Natural killer cell (primary cell): Measurements from ENCODE around the gene PPP1R14B. TPM values are rescaled to one million over a fixed set of nuclear protein-coding genes. Genes with fewer than 3 reads are reported as not detected.

Experiments used
- ATAC-seq, 3 donors: fragments of 150-1000 bp in 2 of 3; fragments of 200-7000 bp in 1 of 3; cut with Tn5 transposase; 1 replicate in 1 of 3; 2 replicates in 2 of 3; pipeline ENCODE4 v1.10.0; 2021; ENCODE audit warnings: mild to moderate bottlenecking in 2 of 3, moderate library complexity in 2 of 3
- DNase-seq, 2 donors: peaks; one replicate each; pipeline versions ENCODE4 v3.0.0 to v3.0.0-alpha.2; 2013 to 2021; ENCODE audit warnings: mixed read lengths in 1 of 2
- H3K27ac ChIP-seq: one replicate; pipeline ENCODE4 v1.5.1; 2013; ENCODE audit warnings: mild to moderate bottlenecking, low read length
- H3K27me3 ChIP-seq: one replicate; pipeline ENCODE4 v1.6.1; 2013; ENCODE audit warnings: low read length; ENCODE audit not compliant: control insufficient read depth, insufficient read depth
- H3K36me3 ChIP-seq: one replicate; pipeline ENCODE4 v1.6.1; 2013; ENCODE audit warnings: low read length; ENCODE audit not compliant: control insufficient read depth, insufficient read depth
- H3K4me1 ChIP-seq: one replicate; pipeline ENCODE4 v1.6.1; 2013; ENCODE audit warnings: low read length; ENCODE audit not compliant: control insufficient read depth, insufficient read depth
- H3K4me3 ChIP-seq: one replicate; pipeline ENCODE4 v1.5.1; 2013; ENCODE audit warnings: low read length
- H3K9me3 ChIP-seq: one replicate; pipeline ENCODE4 v1.6.1; 2013; ENCODE audit warnings: low read length; ENCODE audit not compliant: control insufficient read depth, insufficient read depth
- H3K27ac Mint-ChIP-seq, 2 donors: one replicate each; pipeline ENCODE4 v1.8.0; 2022; ENCODE audit warnings: mild to moderate bottlenecking in 2 of 2, mixed read lengths in 2 of 2, moderate library complexity in 1 of 2
- H3K27me3 Mint-ChIP-seq, 2 donors: one replicate each; pipeline ENCODE4 v1.8.0; 2022; ENCODE audit warnings: low read depth in 2 of 2, mixed read lengths in 2 of 2
- H3K36me3 Mint-ChIP-seq: one replicate; pipeline ENCODE4 v1.8.0; 2022; ENCODE audit warnings: mixed read lengths
- H3K4me1 Mint-ChIP-seq, 2 donors: one replicate each; pipeline ENCODE4 v1.8.0; 2022; ENCODE audit warnings: mixed read lengths in 2 of 2
- H3K4me3 Mint-ChIP-seq: one replicate; pipeline ENCODE4 v1.8.0; 2022; ENCODE audit warnings: mild to moderate bottlenecking, moderate library complexity, mixed read lengths
- H3K9me3 Mint-ChIP-seq, 2 donors: one replicate each; pipeline ENCODE4 v1.8.0; 2022; ENCODE audit warnings: mixed read lengths in 2 of 2
- CTCF ChIP-seq: fragments of 200-600 bp; IDR thresholded peaks from one replicate; pipeline ENCODE4 v1.8.0; 2022; ENCODE audit warnings: antibody characterized with exemption
- WGBS: methylation state at CpG from one replicate; pipeline ENCODE4 v1.1.7; 2013; ENCODE audit warnings: missing lambda C conversion rate; ENCODE audit not compliant: insufficient coverage; 5-methylcytosine and 5-hydroxymethylcytosine counted together
- intact Hi-C: fragments of 100-400 bp; cut with micrococcal nuclease; formaldehyde crosslinking; loops from one replicate; pipeline ENCODE4 v1.14.2; 2022
- total RNA-seq, 4 donors: library from RNA; stranded (reverse); fragments of 120-200 nt in 1 of 4; gene quantifications; one replicate each; pipeline versions ENCODE4 v1.2.3 to v1.2.4, GENCODE V29; 2013 to 2022

PPP1R14B gene
- total RNA-seq, 3 donors from 2014 or later (not counting 1 experiment from before 2014, with no cell fraction given), result 16.9 to 21.3 (median 21.0) TPM

GRCh38 chr11:64229090-64229743, 17.5 kb downstream of the PPP1R14B start:
- Mint-ChIP-seq H3K27me3 (no peaks in the 10 kb centered on the region), H3K4me1 (peaks cover 24 to 53% of the 10 kb centered on the region in 2 donors), H3K36me3 (no peaks in the 10 kb centered on the region), H3K4me3 (peak overlapping the region; percentile 94), H3K9me3 (no peaks in the 10 kb centered on the region), H3K27ac (peak overlapping the region; percentile 93 to 97)
- Histone ChIP-seq H3K27ac (peak overlapping the region; percentile 95), H3K4me3 (no peak overlapping the region), H3K27me3 (no peaks in the 10 kb centered on the region), H3K4me1 (peaks cover 71% of the 10 kb centered on the region), H3K36me3 (no peaks in the 10 kb centered on the region), H3K9me3 (no peaks in the 10 kb centered on the region)
- DNase-seq (no peak), ATAC-seq (no peak)
- TF ChIP-seq CTCF, result no peak
- 92% methylated on average over 10 of the region's 12 CpGs for WGBS
- intact Hi-C loops, result no loop called here

DNA sequence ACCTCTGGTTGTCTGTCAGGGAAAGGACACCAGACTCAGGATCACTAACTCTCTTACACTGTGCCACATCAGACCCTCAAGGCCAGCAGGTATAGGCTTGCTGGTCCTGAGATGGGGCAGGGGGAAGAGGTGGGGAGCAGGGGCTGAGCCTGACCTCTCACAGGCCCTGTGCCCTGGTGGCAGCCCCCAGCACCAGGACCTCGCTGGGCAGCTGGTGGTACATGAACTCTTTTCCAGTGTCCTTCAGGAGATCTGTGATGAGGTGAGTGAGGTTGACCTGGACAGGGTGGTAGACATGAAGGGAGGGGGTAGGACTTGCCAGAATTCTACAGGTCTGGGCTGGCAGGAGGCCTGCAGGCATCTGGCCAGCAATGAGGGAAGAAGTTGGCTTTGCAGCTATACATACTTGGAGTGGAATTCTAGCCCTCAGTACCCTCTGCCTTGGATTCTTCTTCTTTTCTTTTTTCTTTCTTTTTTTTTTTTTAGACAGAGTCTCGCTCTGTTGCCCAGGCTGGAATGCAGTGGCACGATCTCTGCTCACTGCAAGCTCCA, 19.3 kb downstream of the PPP1R14B start:
- H3K9me3 Mint-ChIP-seq, result no peaks in the 10 kb centered on the region
- peak overlapping the region; percentile 74 for H3K4me3 ChIP-seq
- no peaks in the 10 kb centered on the region for H3K27me3 ChIP-seq
- DNase-seq (no peak), ATAC-seq (no peak)
- H3K36me3 Mint-ChIP-seq, result no peaks in the 10 kb centered on the region
- 76% methylated on average over 3 of the region's 3 CpGs for WGBS
- H3K27ac ChIP-seq, result peak overlapping the region; percentile 67
- no peak for TF ChIP-seq CTCF
- H3K27ac Mint-ChIP-seq, result peak overlapping the region; percentile 82 to 85
- no peaks in the 10 kb centered on the region for H3K9me3 ChIP-seq
- peaks cover 14% of the 10 kb centered on the region for H3K36me3 ChIP-seq
- peaks cover 24 to 52% of the 10 kb centered on the region in 2 donors for H3K4me1 Mint-ChIP-seq
- intact Hi-C loops, result no loop called here
- peak overlapping the region; percentile 88 for H3K4me3 Mint-ChIP-seq
- no peaks in the 10 kb centered on the region for H3K27me3 Mint-ChIP-seq
- peaks cover 62% of the 10 kb centered on the region for H3K4me1 ChIP-seq

DNA sequence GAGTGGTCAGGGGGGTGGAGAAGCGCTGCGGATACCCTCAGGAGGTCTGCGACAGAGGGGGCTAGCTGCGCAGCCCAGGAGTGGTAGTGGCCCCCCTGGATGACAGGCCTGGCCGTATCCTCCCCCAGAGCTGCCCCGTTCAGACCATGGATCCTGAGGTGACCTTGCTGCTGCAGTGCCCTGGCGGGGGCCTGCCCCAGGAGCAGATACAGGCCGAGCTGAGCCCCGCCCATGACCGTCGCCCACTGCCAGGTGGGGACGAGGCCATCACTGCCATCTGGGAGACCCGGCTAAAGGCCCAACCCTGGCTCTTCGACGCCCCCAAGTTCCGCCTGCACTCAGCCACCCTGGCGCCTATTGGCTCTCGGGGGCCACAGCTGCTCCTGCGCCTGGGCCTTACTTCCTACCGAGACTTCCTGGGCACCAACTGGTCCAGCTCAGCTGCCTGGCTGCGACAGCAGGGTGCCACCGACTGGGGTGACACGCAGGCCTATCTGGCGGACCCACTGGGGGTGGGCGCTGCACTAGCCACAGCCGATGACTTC, 20.2 kb downstream of the PPP1R14B start:
- intact Hi-C loops, result no loop called here
- H3K27me3 ChIP-seq, result no peaks in the 10 kb centered on the region
- DNase-seq (peak; percentile 54 to 75), ATAC-seq (peak; percentile 22 to 52 (median 25))
- H3K9me3 Mint-ChIP-seq, result no peaks in the 10 kb centered on the region
- peaks cover 24 to 52% of the 10 kb centered on the region in 2 donors for H3K4me1 Mint-ChIP-seq
- under 1% methylated on average over 26 of the region's 26 CpGs for WGBS
- H3K4me3 Mint-ChIP-seq, result peak overlapping the region; percentile 88
- H3K36me3 Mint-ChIP-seq, result no peaks in the 10 kb centered on the region
- H3K4me3 ChIP-seq, result peak overlapping the region; percentile 74
- H3K9me3 ChIP-seq, result no peaks in the 10 kb centered on the region
- H3K4me1 ChIP-seq, result peaks cover 55% of the 10 kb centered on the region
- H3K27ac ChIP-seq, result peak overlapping the region; percentile 67
- no peak for TF ChIP-seq CTCF
- H3K27me3 Mint-ChIP-seq, result no peaks in the 10 kb centered on the region
- H3K27ac Mint-ChIP-seq, result peak overlapping the region; percentile 82 to 85
- peaks cover 17% of the 10 kb centered on the region for H3K36me3 ChIP-seq
